8988T (cell line): Measurements from ENCODE around the gene SERHL2.
"Not testable (repeated sequence)": the region's sequence is repeated elsewhere in the genome, so short reads cannot be mapped to it uniquely, and the experiment has no call there.

Experiments used
- DNase-seq: peaks from one replicate; pipeline ENCODE4 v3.0.0; 2011

The SERHL2 gene

DNA sequence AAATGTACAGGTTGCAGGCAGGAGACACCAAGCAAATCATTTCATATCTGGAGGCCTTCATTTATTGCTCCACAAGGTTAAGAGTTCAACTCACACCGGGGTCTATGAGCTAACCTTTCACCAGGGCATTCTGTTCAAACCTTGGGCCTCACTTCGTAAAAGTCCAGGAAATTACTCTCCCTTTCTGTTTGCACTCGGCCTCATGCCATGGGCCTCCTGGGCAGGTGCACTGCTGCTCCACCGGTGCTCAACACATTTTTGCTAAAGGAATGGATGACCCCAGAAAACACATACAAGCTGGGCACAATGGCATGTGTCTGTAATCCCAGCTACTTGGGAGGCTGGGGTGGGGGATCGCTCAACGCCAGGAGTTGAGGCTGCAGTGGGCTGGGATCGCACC, 17.6 kb upstream of the SERHL2 start:
- no peak for DNase-seq

DNA sequence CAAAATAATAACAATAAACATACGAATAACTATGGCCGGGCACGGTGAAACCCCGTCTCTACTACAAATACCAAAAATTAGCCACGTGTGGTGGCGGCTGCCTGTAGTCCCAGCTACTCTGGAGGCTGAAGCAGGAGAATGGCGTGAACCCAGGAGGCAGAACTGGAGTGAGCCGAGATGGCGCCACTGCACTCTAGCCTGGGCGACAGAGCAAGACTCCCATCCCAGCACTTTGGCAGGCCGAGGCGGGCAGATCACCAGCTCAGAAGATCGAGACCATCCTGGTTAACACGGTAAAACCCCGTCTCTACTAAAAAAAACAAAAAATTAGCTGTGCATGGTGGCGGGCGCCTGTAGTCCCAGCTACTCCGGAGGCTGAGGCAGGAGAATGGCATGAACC, 17.1 kb upstream of the SERHL2 start:
- not testable (repeated sequence) for DNase-seq

DNA sequence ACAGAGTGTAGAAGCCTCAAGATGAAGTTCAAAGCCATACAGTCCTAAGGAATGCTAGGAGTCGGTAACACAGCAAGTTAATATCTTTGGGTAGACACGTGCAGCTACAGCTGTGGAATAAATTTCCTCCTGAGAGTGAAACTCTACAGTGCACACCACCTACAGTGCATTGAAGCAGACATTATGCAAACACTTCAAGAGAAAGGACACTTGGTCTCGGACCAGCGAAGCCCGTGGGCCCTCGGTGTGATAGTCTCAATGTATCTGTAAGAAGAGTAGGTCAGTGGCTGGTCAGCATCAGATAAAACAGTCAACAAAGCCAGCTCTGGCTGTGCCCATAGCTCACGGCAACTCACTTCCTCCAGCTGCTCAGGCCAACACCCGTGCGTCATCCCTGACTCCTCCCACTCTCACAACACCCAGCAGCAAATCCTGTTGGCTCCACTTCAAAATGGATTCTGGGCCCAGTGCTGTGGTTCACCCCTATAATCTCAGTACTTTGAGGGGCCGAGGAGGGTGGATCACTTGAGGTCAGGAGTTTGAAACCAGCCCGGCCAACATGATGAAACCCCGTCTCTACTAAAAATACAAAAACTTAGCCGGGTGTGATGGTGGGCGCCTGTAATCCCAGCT, 16.4 kb upstream of the SERHL2 start:
- DNase-seq = not testable (repeated sequence)

DNA sequence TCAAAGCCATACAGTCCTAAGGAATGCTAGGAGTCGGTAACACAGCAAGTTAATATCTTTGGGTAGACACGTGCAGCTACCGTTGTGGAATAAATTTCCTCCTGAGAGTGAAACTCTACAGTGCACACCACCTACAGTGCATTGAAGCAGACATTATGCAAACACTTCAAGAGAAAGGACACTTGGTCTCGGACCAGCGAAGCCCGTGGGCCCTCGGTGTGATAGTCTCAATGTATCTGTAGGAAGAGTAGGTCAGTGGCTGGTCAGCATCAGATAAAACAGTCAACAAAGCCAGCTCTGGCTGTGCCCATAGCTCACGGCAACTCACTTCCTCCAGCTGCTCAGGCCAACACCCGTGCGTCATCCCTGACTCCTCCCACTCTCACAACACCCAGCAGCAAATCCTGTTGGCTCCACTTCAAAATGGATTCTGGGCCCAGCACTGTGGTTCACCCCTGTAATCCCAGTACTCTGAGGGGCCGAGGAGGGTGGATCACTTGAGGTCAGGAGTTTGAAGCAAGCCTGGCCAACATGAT, 14.5 kb upstream of the SERHL2 start:
- DNase-seq = not testable (repeated sequence)

DNA sequence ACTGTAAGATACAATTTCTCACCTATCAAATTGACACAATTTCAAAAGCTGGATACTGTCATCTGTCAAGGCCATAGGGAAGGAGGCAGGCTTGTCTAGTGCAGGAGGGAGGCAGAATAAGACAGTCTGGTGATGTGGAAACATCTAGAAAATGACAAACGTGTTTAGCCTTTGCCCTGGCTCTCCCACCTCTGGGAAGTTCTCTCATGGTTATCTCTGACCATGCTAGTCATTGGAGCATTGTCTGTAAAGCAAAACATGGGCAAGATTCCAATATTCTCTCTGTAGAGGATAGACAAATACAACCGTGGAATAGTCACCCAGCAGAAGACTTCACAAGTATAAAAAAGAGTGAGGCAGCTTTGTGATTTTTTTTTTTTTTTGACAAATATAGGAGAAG, 9.1 kb upstream of the SERHL2 start:
- no peak for DNase-seq

DNA sequence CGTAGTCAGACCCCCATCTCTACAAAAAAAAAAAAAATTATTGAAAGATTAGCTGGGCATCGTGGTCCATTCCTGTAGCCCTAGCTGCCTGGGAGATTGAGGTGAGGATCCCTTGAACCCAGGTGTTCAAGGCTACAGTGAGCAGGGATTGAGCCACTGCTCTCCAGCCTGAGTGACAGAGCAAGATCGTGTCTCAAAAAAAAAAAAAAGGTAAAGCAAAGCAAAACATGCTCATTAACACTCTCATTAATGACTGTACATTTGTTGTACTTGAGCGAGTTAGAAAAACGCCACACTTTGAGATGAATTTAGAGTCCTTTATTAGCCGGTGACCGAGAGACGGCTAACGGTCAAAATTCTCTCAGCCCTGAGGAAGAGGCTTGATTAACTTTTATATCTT, 6.2 kb upstream of the SERHL2 start:
- DNase-seq = no peak

DNA sequence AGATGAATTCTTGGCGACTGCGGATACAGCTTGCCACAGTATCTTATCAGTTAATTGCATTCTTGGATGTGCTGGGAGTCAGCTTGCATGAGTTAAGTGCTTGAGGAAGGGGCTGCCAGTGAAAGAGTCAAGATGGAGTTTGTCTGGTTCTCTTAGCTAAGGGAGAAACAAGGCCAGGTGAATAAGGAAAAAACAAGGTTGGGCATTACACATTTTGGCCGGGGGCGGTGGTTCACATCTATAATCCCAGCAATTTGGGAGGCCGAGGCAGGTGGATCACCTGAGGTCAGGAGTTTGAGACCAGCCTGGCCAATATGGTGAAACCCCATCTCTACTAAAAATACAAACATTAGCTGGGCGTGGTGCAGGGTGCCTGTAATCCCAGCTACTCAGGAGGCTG, 5.6 kb upstream of the SERHL2 start:
- not testable (repeated sequence) for DNase-seq

DNA sequence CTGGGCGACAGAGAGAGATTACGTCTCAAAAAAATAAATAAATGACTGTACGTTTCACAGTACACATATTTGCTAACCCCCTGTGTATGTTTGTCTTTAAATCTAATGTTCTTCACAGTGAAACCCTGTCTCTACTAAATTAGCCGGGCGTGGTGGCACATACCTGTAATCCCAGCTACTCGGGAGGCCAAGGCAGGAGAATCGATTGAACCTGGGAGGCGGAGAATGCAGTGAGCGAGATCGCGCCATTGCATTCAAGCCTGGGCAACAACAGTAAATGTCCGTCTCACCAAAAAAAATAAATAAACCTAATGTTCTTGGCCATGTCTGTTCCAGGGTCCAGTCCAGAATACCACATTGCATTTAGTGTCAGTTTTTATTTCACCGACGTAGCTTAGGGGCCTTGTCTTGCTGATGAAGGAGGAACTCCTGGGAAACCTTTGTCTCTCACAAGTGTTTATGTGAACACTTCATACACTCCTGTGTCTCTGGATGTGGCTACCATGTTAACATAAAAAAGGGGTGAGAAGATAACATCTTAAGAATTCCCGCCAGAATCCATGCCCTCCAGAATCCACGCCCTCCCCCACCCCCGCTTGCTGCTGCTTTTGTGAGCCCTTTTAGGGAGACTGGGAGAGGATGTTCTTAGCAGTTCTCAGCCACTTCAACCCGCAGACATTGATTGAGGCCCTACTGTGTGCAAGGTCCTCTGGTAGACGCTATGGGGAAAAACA, 5.0 kb upstream of the SERHL2 start:
- DNase-seq = no peak

DNA sequence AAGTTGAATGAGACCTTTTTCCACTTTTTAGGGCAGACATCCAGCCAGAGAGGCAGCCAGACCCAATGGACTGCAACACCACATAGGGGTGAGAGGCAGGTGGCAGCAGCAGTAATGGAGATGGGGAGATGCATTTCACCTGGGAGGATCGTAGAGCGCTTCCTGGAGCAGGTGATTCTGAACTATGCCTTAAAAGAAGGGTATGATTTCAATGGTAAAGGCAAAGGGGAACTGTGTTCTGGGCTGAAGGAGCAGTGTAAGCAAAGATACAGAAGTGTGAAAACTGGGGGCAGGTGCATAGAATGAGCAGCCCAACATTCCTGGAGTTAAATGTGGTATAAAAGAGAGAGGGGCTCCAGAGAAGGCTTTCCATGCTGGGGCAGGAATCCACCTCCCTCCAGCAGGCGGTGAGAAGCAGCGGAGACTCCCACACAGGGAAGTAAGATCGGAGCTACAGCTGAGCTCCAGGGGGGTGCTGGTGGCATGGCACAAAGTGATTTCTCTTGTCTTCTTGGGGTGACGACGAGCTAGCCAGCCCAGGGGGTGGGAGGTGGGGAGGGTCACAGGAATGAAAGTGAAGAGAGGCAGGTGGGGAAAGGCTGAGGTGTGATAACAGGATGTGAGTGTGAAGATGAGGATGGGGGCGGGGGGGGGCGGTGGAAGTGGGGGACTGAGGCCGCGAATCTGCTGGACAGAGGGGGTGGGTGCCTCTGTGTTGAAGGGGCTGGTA, 4.3 kb upstream of the SERHL2 start:
- no peak for DNase-seq

DNA sequence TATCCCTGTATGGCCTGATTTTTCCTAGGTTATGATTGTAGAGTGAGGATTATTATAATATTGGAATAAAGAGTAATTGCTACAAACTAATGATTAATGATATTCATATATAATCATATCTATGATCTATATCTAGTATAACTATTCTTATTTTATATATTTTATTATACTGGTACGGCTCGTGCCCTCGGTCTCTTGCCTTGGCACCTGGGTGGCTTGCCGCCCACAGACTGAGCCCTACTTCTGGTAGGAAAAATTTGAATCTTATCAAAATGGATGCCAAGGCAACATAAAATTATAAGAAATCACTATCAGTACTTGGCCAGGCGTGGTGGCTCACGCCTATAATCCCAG, 1.5 kb upstream of the SERHL2 start:
- not testable (repeated sequence) for DNase-seq

DNA sequence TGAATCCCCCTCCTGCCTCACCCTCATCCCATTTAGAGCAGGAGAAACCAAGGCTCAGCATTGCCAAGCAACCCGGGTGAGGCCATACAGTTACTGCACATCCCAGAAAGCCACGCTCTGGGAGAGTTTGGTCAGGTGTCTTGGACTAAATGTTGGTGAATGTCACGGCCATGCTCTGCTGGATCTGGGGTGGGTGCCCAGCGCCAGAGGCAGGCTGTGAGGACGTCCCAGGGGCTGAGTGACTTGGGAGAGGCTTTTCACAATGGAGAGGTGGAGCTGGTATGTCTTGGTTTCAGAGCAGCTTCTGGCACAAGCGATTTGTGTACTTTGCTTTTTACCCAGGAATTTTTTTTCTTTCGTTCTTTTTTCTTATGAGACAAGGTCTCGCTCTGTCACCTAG, 6.6 kb downstream of the SERHL2 start:
- DNase-seq = no peak

DNA sequence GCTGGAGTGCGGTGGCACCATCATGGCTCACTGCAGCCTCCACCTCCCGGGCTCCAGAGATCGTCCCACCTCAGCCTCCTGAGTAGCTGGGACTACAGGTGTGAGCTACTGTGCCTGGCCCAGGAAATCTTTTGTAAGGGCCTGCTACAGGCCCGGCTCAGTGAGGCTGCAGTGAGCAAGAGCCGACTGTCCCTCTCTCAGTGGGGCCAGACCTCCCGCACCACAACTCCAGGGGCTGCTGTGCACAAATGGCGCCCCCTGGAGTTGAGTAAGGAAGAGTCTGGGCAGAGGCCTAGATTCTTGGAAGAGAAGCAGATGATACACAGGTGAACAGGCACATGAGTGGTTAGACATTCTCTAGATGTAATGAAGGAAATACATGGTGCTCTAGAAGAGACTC, 7.0 kb downstream of the SERHL2 start:
- DNase-seq = no peak

DNA sequence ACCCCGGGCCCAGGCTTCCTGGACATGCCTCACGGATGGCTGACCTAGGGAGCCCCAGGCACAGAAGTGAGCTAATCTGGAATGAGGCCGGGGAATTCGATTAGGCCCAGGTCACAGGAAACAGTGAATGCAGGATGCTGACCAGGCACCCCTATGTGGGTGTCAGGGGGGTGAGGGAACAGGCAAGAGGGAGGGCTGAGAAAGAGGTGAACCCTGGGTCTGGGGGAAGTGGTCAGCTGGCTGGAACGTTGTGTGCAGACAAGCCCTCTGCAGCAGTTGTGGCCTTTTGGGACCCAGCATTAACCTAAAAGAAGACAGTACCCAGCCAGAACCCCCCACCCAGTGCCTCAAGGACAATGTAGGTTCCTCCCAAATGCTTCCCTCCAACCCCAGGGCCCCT, 8.1 kb downstream of the SERHL2 start:
- no peak for DNase-seq

DNA sequence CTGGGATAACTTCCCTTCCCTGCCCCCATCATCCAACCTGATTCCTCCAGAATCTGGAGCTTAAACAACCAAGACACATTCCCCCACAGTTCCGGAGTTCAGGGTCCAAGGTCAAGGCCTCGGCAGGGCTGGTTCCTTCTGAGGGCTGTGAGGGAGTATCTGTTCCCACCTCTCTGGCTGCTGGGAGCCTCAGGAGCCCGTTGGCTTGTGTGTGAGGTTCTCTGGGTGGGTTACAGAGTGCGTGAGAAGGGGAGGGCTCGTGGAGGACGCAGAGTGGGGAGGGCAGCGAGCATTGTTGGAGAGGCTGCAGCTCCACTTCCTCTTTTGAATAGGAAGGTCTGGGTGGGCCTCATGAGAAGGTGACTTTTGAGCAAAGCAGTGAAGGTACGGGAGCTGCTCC, 8.5 kb downstream of the SERHL2 start:
- no peak for DNase-seq

DNA sequence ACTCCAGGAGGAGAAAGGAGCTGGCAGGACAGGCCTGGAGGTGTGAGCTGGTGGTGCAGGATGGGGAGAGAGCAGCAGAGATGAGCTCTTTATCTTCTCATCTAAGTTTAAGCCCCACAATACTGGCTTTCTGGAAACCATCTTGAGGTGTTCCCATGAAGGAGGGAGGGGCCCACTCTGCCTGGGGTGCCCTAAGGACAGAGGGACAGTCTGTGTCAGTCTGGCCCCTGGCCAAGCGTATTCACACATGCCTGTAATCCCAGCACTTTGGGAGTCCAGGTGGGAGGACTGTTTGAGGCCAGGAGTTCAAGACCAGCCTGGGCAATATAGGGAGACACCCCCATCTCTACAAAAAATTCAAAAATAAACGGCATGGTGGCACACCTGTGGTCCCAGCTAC, 8.9 kb downstream of the SERHL2 start:
- DNase-seq = no peak

DNA sequence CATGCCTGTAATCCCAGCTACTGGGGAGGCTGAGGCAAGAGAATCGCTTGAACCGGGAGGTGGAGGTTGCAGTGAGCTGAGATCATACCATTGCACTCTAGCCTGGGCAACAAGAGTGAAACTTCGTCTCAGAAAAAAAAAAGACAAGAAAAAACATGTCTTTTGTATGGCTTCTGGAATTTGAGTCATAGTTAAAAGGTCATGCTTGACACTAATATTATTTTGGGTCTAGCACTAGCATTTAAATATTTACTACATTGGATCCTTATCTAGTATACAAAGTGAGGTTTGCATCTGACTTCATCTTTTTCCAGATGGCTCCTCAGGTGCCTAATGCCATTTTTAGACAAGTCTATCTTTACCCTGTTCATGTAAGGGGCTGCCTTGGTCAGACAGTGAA, 10.2 kb downstream of the SERHL2 start:
- not testable (repeated sequence) for DNase-seq

DNA sequence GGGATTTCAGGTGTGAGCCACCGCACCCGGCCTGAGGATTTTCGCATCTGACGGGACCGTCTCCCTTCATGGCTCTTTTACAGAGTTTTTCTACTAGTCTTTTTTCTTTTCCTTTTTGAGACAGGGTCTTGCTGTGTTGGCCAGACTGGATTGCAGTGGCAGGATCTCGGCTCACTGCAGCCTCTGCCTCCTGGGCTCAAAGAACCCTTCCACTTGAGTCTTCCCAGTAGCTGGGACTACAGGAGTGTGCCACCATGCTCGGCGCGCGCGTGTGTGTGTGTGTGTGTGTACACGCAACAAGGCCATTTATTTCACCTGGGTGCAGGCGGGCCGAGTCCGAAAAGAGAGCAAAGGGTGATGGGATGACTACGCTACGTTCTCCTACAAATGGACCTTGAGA, 10.9 kb downstream of the SERHL2 start:
- DNase-seq = no peak

DNA sequence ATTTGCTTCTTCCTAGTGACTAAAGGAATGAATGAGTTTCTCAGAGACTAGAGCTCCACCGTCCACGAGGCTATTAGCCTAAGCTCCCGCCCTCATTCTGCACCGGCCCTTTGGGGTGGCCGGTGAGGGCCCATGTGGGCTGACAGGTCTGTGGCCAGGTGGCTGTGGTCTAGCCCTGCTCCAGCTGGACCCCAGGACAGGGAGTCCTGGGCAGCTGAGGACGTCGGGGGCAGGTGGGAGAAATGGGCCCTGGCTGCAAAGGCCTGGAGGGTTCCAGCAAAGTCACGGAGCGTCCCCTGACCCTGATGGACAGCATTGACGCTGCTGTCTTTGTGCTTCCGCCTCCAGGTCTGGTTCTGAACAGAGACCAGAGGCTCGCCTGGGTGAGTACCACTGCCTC, 12.2 kb downstream of the SERHL2 start:
- no peak for DNase-seq

DNA sequence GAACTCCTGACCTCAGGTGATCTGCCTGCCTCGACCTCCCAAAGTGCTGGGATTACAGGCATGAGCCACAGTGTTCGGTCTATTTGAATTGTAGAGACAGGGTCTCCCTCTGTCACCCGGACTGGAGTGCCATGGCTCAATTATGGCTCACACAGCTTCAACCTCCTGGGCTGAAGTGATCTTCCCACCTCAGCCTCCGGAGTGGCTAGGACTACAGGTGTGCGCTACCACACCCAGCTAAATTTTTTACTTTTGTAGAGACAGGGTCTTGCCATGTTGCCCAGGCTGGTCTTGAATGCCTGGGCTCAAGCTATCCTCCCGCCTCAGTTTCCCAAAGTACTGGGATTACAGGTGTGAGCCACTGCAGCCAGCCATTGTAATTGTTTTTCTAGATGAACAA, 14.2 kb downstream of the SERHL2 start:
- not testable (repeated sequence) for DNase-seq

DNA sequence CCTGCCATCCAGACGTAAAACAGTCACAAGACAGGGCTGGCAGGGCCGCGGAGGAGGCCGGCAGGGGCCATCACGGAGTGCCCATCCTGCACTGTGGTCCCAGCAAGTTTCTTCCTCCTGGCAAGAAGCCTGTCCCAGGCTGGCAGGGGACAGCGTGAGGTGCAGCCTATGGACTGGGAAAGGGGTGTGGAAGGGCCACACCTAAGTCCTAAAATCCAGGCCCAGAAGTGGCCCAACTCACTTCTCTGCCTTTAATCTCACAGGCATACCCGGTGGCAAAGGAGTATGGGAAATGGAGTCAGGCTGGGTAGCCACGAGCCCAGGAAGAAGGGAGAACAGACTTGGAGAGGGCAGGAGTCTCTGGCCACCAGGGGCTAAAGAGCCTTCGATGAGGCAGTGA, 16.8 kb downstream of the SERHL2 start:
- DNase-seq = not testable (repeated sequence)

DNA sequence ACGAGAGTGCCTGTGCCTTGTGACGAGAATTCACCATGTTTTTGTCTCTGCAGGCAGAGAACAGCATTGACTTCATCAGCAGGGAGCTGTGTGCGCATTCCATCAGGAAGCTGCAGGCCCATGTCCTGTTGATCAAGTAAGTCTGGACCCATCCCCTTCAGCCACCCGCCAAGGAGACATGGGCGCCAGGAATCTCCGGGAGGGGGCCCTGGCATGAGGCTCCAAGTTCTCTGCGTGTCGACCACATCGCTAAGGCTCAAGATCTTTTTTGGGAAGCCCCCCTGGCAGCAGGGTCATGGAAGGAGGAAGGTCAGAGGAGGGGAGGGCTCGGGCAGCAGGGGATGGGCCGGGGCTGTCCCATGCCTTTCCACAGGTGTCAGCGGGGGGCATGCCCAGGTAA, 17.3 kb downstream of the SERHL2 start:
- not testable (repeated sequence) for DNase-seq

DNA sequence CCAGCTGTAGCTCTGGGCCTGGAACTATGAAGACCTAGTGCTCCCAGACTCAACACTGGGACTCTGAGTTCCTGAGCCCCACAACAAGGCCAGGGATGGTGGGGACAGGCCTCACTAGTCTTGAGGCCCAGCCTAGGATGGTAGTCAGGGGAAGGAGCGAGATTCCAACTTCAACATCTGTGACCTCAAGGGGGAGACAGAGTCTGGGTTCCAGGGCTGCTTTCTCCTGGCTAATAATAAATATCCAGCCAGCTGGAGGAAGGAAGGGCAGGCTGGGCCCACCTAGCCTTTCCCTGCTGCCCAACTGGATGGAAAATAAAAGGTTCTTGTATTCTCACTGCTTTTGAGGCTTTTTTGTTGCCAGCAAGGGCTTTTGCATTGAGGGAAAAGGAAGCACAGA, 20.3 kb downstream of the SERHL2 start:
- not testable (repeated sequence) for DNase-seq

DNA sequence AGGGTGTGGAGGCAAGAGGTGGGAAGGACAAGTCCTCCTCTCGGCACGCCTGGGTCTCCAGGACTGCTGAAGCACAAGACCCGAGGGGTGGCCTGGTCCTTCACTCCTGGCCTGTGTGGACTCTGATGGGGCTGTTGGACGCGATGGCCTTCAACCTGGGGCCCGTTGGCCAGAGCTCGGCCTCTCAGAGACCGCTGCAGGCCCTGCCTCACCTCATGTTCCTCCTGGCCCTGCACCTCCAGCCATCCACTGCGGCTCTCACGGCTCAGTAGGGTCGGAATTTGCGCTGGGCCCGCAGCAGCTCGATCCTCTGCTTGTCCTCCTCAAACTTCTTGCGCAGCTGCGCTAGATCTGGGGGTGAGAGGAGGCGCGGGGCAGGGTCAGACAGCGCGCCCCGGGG, 20.7 kb downstream of the SERHL2 start:
- not testable (repeated sequence) for DNase-seq

DNA sequence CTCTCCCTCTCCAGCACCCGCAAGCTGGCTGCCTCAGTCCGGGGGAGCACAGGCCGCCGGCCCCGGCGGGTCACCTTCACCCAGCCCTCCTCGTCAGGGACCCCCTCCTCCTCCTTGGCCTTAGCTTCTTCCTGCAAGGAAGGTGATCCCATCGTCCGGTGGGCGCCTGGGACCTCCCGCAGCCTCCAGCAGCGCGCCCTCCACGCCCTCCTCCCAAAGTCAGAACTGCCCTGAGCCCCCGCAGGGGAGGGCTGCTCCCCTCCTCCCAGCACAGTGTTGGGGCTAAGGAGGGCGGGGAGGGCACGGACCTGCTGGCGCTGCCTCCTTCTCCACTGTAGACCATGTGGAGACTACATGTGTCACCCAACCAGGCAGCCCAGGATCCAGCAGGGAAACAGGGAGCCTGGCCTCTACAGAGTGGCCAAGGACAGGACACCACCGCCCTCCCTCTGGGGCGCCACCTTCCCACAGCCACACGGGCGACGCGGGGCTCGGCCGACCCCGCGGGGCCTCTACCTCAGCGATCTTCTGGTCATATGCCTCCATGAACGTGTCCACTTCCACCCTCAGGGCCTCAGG, 22.3 kb downstream of the SERHL2 start:
- DNase-seq = not testable (repeated sequence)
